ENCODE results near the gene YIPF3. TPM values are rescaled to one million over a fixed set of nuclear protein-coding genes. Genes with fewer than 3 reads are reported as not detected.

Gene YIPF3
- total and polyA plus RNA-seq, 9 of the 15 experiments (the other 6 are each of a cell fraction or from before 2014, with no cell fraction given): 27.5 to 75.3 (median 57.6) TPM

GRCh38 chr6:43522547-43523261 lies 6.0 kb upstream of the YIPF3 start:
- CTCF ChIA-PET (ENCODE audit: low intra/inter-chr PET ratio): no interaction called here
- peak; percentile 11 for ATAC-seq
- in situ Hi-C loops (cut with MboI): no loop called here
- peak; percentile 22 for TF ChIP-seq E2F8 (IDR thresholded peaks at IDR 0.05; ENCODE audit: low read depth, partially characterized antibody)
- peak; percentile 90 for TF ChIP-seq TFE3 (CRISPR knock-in tag; IDR thresholded peaks at IDR 0.05)
- TF ChIP-seq ZBTB8A (IDR thresholded peaks at IDR 0.05; ENCODE audit: partially characterized antibody): no peak
- TF ChIP-seq SUPT5H (IDR thresholded peaks at IDR 0.05): peak; percentile 56
- TF ChIP-seq TCFL5 (CRISPR knock-in tag; conservative IDR thresholded peaks at IDR 0.05): no peak
- TF ChIP-seq RBBP5 (IDR thresholded peaks at IDR 0.05; ENCODE audit: borderline replicate concordance, insufficient read depth, low read length, poor library complexity, severe bottlenecking): no peak
- TF ChIP-seq POLR2AphosphoS5 (IDR thresholded peaks at IDR 0.05; ENCODE audit: control insufficient read depth, insufficient read depth, low read depth, low read length): peak; percentile 21
- peak; percentile 29 for TF ChIP-seq RBM22 (IDR thresholded peaks at IDR 0.05; ENCODE audit: low read depth, low read length, poor library complexity, severe bottlenecking)
- TF ChIP-seq RAD51 (IDR thresholded peaks at IDR 0.05; ENCODE audit: borderline replicate concordance, low read depth): 0 out of 2 replicates have a peak, but pooled peaks have one; percentile 37
- peak; percentile 35; the same call in 1 of the 2 replicates for TF ChIP-seq POLR2AphosphoS2 (IDR thresholded peaks at IDR 0.05; ENCODE audit: low read length)
- peak; percentile 10 to 11; a peak in 1 of 4 replicates for TF ChIP-seq SIX5 (IDR thresholded peaks at IDR 0.05; ENCODE audit: borderline replicate concordance in 1 of 2, insufficient read depth in 1 of 2, low read depth in 1 of 2, low read length in 2 of 2)
- peak; percentile 13 for TF ChIP-seq SNRNP70 (optimal IDR thresholded peaks at IDR 0.05; ENCODE audit: low read depth, low read length)
- peak; percentile 52; the same call in 1 of the 2 replicates for TF ChIP-seq NFIC (IDR thresholded peaks at IDR 0.05)
- no peak for TF ChIP-seq NR2C2 (CRISPR knock-in tag; IDR thresholded peaks at IDR 0.05)
- no peak for TF ChIP-seq NR2C2 (tag; IDR thresholded peaks at IDR 0.05)
- TF ChIP-seq, protein P1, sequence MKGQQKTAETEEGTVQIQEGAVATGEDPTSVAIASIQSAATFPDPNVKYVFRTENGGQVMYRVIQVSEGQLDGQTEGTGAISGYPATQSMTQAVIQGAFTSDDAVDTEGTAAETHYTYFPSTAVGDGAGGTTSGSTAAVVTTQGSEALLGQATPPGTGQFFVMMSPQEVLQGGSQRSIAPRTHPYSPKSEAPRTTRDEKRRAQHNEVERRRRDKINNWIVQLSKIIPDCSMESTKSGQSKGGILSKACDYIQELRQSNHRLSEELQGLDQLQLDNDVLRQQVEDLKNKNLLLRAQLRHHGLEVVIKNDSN (CRISPR knock-in tag; IDR thresholded peaks at IDR 0.05): peak; percentile 29; the same call in 1 of the 2 replicates

More at GRCh38 chr6:43522547-43523261, 6.0 kb upstream of the YIPF3 start:
- BruUV-seq (replicated peaks): TSS peak; percentile 25
- Histone ChIP-seq H3K36me3 (ENCODE audit: control insufficient read depth, insufficient read depth, low read length) (peaks cover 97% of the 10 kb centered on the region), H3K4me2 (ENCODE audit: insufficient read depth, low read length) (no peak overlapping the region), H3K27ac (ENCODE audit: extremely low read depth, low read depth, low read length) (no peak overlapping the region), H3K9me1 (ENCODE audit: control insufficient read depth, insufficient read depth, low read length) (peaks cover 3% of the 10 kb centered on the region), H3K9me3 (replicated peaks; ENCODE audit: control insufficient read depth, insufficient read depth, low read depth, low read length) (no peaks in the 10 kb centered on the region), H2AFZ (ENCODE audit: low read depth, low read length) (no peak overlapping the region), H3K4me1 (replicated peaks in 1 of 2; ENCODE audit: control insufficient read depth in 2 of 2, insufficient read depth in 2 of 2, low read length in 2 of 2) (peaks cover 10 to 11% of the 10 kb centered on the region in 2 experiments; a peak in 3 of 5 replicates), H3K79me2 (ENCODE audit: control insufficient read depth, insufficient read depth, low read length) (peaks cover 24% of the 10 kb centered on the region), H4K20me1 (replicated peaks; ENCODE audit: control insufficient read depth, insufficient read depth, low read length) (peaks cover 11% of the 10 kb centered on the region; the same call in 1 of the 2 replicates), H3K4me3 (no peak overlapping the region), H3K27me3 (ENCODE audit: control insufficient read depth in 2 of 2, insufficient read depth in 2 of 2, low read length in 2 of 2) (no peaks in the 10 kb centered on the region), H3K9ac (ENCODE audit: insufficient read depth in 1 of 2, low read depth in 2 of 2, low read length in 2 of 2) (no peak overlapping the region)
- intact Hi-C loops (cut with micrococcal nuclease): no loop called here
- no peak for FAIRE-seq
- POLR2A ChIA-PET: interaction anchor here (0.6 to 7.1 kb wide), 12 partner anchors 8 to 1566 kb away, joined by 3 to 89 read pairs (median 4); partner anchors contain the start of gene LRRC73
- no peak for DNase-seq (ENCODE audit: extremely low read depth in 1 of 4, low spot score in 3 of 4)
- 87% methylated on average over 8 of the region's 8 CpGs for WGBS (ENCODE audit: insufficient coverage, low coverage, missing lambda C conversion rate)
